Uterus (tissue), 4 donors: ENCODE measurements around the gene ADRM1. TPM values are rescaled to one million over a fixed set of nuclear protein-coding genes. Genes with fewer than 3 reads are reported as not detected.

Experiments used
- DNase-seq, 2 donors: peaks; one replicate each; pipeline ENCODE4 v3.0.0-alpha.2; 2019 to 2020
- H3K27ac ChIP-seq, 2 donors: fragments of 200-600 bp; sonication (generic); 1 replicate in 1 of 2; 2 replicates in 1 of 2; pipeline ENCODE4 v1.5.1; 2016 to 2018
- H3K27me3 ChIP-seq, 2 donors: fragments of 200-600 bp; sonication (generic); one replicate each; pipeline ENCODE4 v1.5.1; 2018 to 2019; ENCODE audit warnings: control low read depth in 1 of 2
- H3K36me3 ChIP-seq, 2 donors: fragments of 200-600 bp; sonication (generic); one replicate each; pipeline ENCODE4 v1.5.1; 2019; ENCODE audit warnings: control low read depth in 1 of 2
- H3K4me1 ChIP-seq, 2 donors: fragments of 200-600 bp; sonication (generic); one replicate each; pipeline ENCODE4 v1.5.1; 2018 to 2019; ENCODE audit warnings: control low read depth in 1 of 2
- H3K4me3 ChIP-seq, 2 donors: fragments of 200-600 bp; sonication (generic); 1 replicate in 1 of 2; 2 replicates in 1 of 2; pipeline ENCODE4 v1.5.1; 2018 to 2019; ENCODE audit warnings: mild to moderate bottlenecking in 1 of 2
- H3K9me3 ChIP-seq, 2 donors: fragments of 200-600 bp; sonication (generic); one replicate each; pipeline ENCODE4 v1.5.1; 2019; ENCODE audit warnings: control low read depth in 1 of 2
- CTCF ChIP-seq, 4 experiments: fragments of 200-600 bp in 2 of 4; fragments of 450-650 bp in 2 of 4; sonication (generic) in 2 of 4; IDR thresholded peaks; one replicate each; pipeline ENCODE4 v1.5.1; 2016 to 2019; ENCODE audit warnings: antibody characterized with exemption in 4 of 4, mild to moderate bottlenecking in 2 of 4, moderate library complexity in 1 of 4
- POLR2A ChIP-seq, 2 donors: fragments of 450-650 bp; IDR thresholded peaks; one replicate each; pipeline ENCODE4 v1.6.1; 2016; ENCODE audit warnings: antibody characterized with exemption in 2 of 2, mild to moderate bottlenecking in 1 of 2, moderate library complexity in 1 of 2
- intact Hi-C: fragments of 100-400 bp; cut with DNase I; formaldehyde crosslinking; loops from one replicate; pipeline ENCODE4 v1.15.1; 2023; ENCODE audit warnings: low total_unique reads
- total RNA-seq, 4 donors: library from RNA; depleted of rRNA in 3 of 4; stranded (reverse); fragments of >200 nt in 3 of 4; gene quantifications; one replicate each; pipeline versions ENCODE4 v1.1.0 to v1.2.4, GENCODE V29; 2014 to 2023
- donor health status: DM: yes; HTN: yes; CAD: no.

The ADRM1 gene
- total RNA-seq, 4 donors from 2014 or later = 42.9 to 82.7 (median 60.9) TPM

- Histone ChIP-seq H3K4me3 (no peak overlapping the region), H3K36me3 (no peaks in the 10 kb centered on the region), H3K27ac (no peak overlapping the region), H3K9me3 (no peaks in the 10 kb centered on the region), H3K27me3 (no peaks in the 10 kb centered on the region), H3K4me1 (no peaks in the 10 kb centered on the region)
- TF ChIP-seq POLR2A (IDR thresholded peaks at IDR 0.05) (no peak), CTCF (IDR thresholded peaks at IDR 0.05) (no peak)
- DNase-seq = no peak
- intact Hi-C loops = no loop called here
These were observed 25.5 kb upstream of the ADRM1 start for GRCh38 chr20:62277253-62277652.

- no peak for DNase-seq
These were observed 22.5 kb upstream of the ADRM1 start for GRCh38 chr20:62280303-62280702.

GRCh38 chr20:62281161-62281933, 21.4 kb upstream of the ADRM1 start:
- Histone ChIP-seq H3K36me3 (no peaks in the 10 kb centered on the region), H3K4me3 (no peak overlapping the region), H3K27ac (no peak overlapping the region), H3K4me1 (no peaks in the 10 kb centered on the region), H3K9me3 (no peaks in the 10 kb centered on the region), H3K27me3 (no peaks in the 10 kb centered on the region)
- intact Hi-C loops = no loop called here
- no peak for DNase-seq
- no peak for TF ChIP-seq POLR2A (IDR thresholded peaks at IDR 0.05)
- TF ChIP-seq CTCF (IDR thresholded peaks at IDR 0.05) = no peak

More at GRCh38 chr20:62280303-62280702, 22.5 kb upstream of the ADRM1 start:
- H3K9me3 ChIP-seq = no peaks in the 10 kb centered on the region
- H3K4me3 ChIP-seq = no peak overlapping the region
- H3K36me3 ChIP-seq = no peaks in the 10 kb centered on the region
- intact Hi-C loops = no loop called here
- no peak overlapping the region for H3K27ac ChIP-seq
- H3K4me1 ChIP-seq = no peaks in the 10 kb centered on the region
- H3K27me3 ChIP-seq = no peaks in the 10 kb centered on the region
- TF ChIP-seq CTCF (IDR thresholded peaks at IDR 0.05) (no peak), POLR2A (IDR thresholded peaks at IDR 0.05) (no peak)

- Histone ChIP-seq H3K27ac (no peak overlapping the region), H3K4me1 (no peaks in the 10 kb centered on the region), H3K9me3 (no peaks in the 10 kb centered on the region), H3K4me3 (no peak overlapping the region), H3K27me3 (no peaks in the 10 kb centered on the region), H3K36me3 (no peaks in the 10 kb centered on the region)
- intact Hi-C loops = no loop called here
- DNase-seq = no peak
- TF ChIP-seq POLR2A (IDR thresholded peaks at IDR 0.05) (no peak), CTCF (IDR thresholded peaks at IDR 0.05) (no peak)
These were observed 20.7 kb upstream of the ADRM1 start for GRCh38 chr20:62282103-62282502.

- Histone ChIP-seq H3K27ac (no peak overlapping the region), H3K9me3 (no peaks in the 10 kb centered on the region), H3K36me3 (no peaks in the 10 kb centered on the region), H3K4me1 (no peaks in the 10 kb centered on the region), H3K4me3 (no peak overlapping the region), H3K27me3 (no peaks in the 10 kb centered on the region)
- DNase-seq = no peak
- TF ChIP-seq CTCF (IDR thresholded peaks at IDR 0.05) (no peak), POLR2A (IDR thresholded peaks at IDR 0.05) (no peak)
- intact Hi-C loops = no loop called here
These were observed 19.8 kb upstream of the ADRM1 start for GRCh38 chr20:62282877-62283503.
